ENCODE measurements around the gene DUOXA1.
"Not testable (repeated sequence)": the region's sequence is repeated elsewhere in the genome, so short reads cannot be mapped to it uniquely, and the experiment has no call there.

DUOXA1 gene

GRCh38 chr15:45106002-45106790 is 23.5 kb downstream of the DUOXA1 start:
- H3K4me3 ChIP-seq (ENCODE audit: low read depth, low read length) = no peak overlapping the region
- TF ChIP-seq CTCF (IDR thresholded peaks at IDR 0.05; ENCODE audit: low read depth, low read length, missing control alignments) = no peak
- DNase-seq (ENCODE audit: low read depth) = no peak

- no peak overlapping the region for H3K4me3 ChIP-seq (ENCODE audit: low read depth, low read length)
- DNase-seq (ENCODE audit: low read depth) = no peak
- no peak for TF ChIP-seq CTCF (IDR thresholded peaks at IDR 0.05; ENCODE audit: low read depth, low read length, missing control alignments)
Observed at GRCh38 chr15:45105586-45105985, 24.1 kb downstream of the DUOXA1 start.

GRCh38 chr15:45104170-45104569 is 25.5 kb downstream of the DUOXA1 start:
- DNase-seq (ENCODE audit: low read depth); H3K4me3 ChIP-seq (ENCODE audit: low read depth, low read length): not testable (repeated sequence)

GRCh38 chr15:45102226-45102625 is 27.5 kb downstream of the DUOXA1 start:
- DNase-seq (ENCODE audit: low read depth) = no peak
- TF ChIP-seq CTCF (IDR thresholded peaks at IDR 0.05; ENCODE audit: low read depth, low read length, missing control alignments) = no peak
- H3K4me3 ChIP-seq (ENCODE audit: low read depth, low read length) = no peak overlapping the region

GRCh38 chr15:45101749-45102148 is 27.9 kb downstream of the DUOXA1 start:
- TF ChIP-seq CTCF (IDR thresholded peaks at IDR 0.05; ENCODE audit: low read depth, low read length, missing control alignments) = no peak
- DNase-seq (ENCODE audit: low read depth) = no peak
- no peak overlapping the region for H3K4me3 ChIP-seq (ENCODE audit: low read depth, low read length)

- no peak for TF ChIP-seq CTCF (IDR thresholded peaks at IDR 0.05; ENCODE audit: low read depth, low read length, missing control alignments)
- no peak for DNase-seq (ENCODE audit: low read depth)
- no peak overlapping the region for H3K4me3 ChIP-seq (ENCODE audit: low read depth, low read length)
Observed at GRCh38 chr15:45100884-45101625, 28.6 kb downstream of the DUOXA1 start.

- no peak for TF ChIP-seq CTCF (IDR thresholded peaks at IDR 0.05; ENCODE audit: low read depth, low read length, missing control alignments)
- no peak overlapping the region for H3K4me3 ChIP-seq (ENCODE audit: low read depth, low read length)
- no peak for DNase-seq (ENCODE audit: low read depth)
Observed at GRCh38 chr15:45099549-45100165, 30.0 kb downstream of the DUOXA1 start.
